Tibial nerve (tissue), 4 donors: ENCODE measurements around the gene PPP1R11. TPM values are rescaled to one million over a fixed set of nuclear protein-coding genes. Genes with fewer than 3 reads are reported as not detected.

Experiments
- DNase-seq, 2 donors: peaks; one replicate each; pipeline ENCODE4 v3.0.0-alpha.2; 2019; ENCODE audit warnings: low spot score in 2 of 2
- H3K27ac ChIP-seq, 4 donors: fragments of 200-600 bp; sonication (generic) in 3 of 4; one replicate each; pipeline ENCODE4 v1.5.1; 2017 to 2019; ENCODE audit warnings: mild to moderate bottlenecking in 1 of 4
- H3K27me3 ChIP-seq, 2 donors: fragments of 200-600 bp; sonication (generic) in 1 of 2; one replicate each; pipeline versions ENCODE4 v1.5.1 to v1.6.0; 2017 to 2019
- H3K36me3 ChIP-seq, 3 donors: fragments of 200-600 bp; sonication (generic); one replicate each; pipeline ENCODE4 v1.5.1; 2018 to 2019
- H3K4me1 ChIP-seq, 4 donors: fragments of 200-600 bp; sonication (generic) in 3 of 4; one replicate each; pipeline ENCODE4 v1.5.1; 2017 to 2019
- H3K4me3 ChIP-seq, 4 donors: fragments of 200-600 bp; sonication (generic) in 3 of 4; one replicate each; pipeline ENCODE4 v1.5.1; 2017 to 2019; ENCODE audit warnings: mild to moderate bottlenecking in 1 of 4, moderate library complexity in 1 of 4
- H3K9me3 ChIP-seq, 4 donors: fragments of 200-600 bp; sonication (generic) in 3 of 4; one replicate each; pipeline ENCODE4 v1.5.1; 2017 to 2019
- CTCF ChIP-seq, 5 experiments: fragments of 200-600 bp in 3 of 5; fragments of 450-650 bp in 2 of 5; sonication (generic) in 3 of 5; IDR thresholded peaks; one replicate each; pipeline ENCODE4 v1.5.1; 2016 to 2019; ENCODE audit warnings: antibody characterized with exemption in 5 of 5, mild to moderate bottlenecking in 3 of 5, moderate library complexity in 2 of 5
- EP300 ChIP-seq, 2 donors: sonication (generic); formaldehyde crosslinking; IDR thresholded peaks; one replicate each; pipeline ENCODE4 v1.6.1; 2017; ENCODE audit warnings: antibody characterized with exemption in 2 of 2, mild to moderate bottlenecking in 1 of 2
- POLR2A ChIP-seq, 2 donors: fragments of 450-650 bp; IDR thresholded peaks; one replicate each; pipeline ENCODE4 v1.6.1; 2017; ENCODE audit warnings: antibody characterized with exemption in 2 of 2, mild to moderate bottlenecking in 2 of 2, moderate library complexity in 2 of 2
- WGBS, 2 donors: methylation state at CpG; one replicate each; pipeline ENCODE4 v1.1.5; 2018; 5-methylcytosine and 5-hydroxymethylcytosine counted together
- total RNA-seq, 4 donors: library from RNA; depleted of rRNA; stranded (reverse); fragments of >200 nt; gene quantifications; one replicate each; pipeline ENCODE4 v1.1.0, GENCODE V29; 2016

Gene PPP1R11
- total RNA-seq, 4 donors from 2014 or later, result 28.2 to 39.8 (median 34.2) TPM

GRCh38 chr6:30103872-30104179 is 36.8 kb downstream of the PPP1R11 start:
- 37 to 48% methylated on average over 3 of the region's 3 CpGs for WGBS, 2 donors
- Histone ChIP-seq H3K36me3 (no peaks in the 10 kb centered on the region), H3K9me3 (no peaks in the 10 kb centered on the region), H3K4me3 (peak overlapping the region in 2 of 4 donors; percentile 27 to 44), H3K4me1 (peaks cover 0 to 37% (median 22%) of the 10 kb centered on the region in 4 donors), H3K27me3 (peaks cover 0 to 59% of the 10 kb centered on the region in 2 donors), H3K27ac (no peak overlapping the region)
- TF ChIP-seq EP300 (IDR thresholded peaks at IDR 0.05) (no peak), POLR2A (IDR thresholded peaks at IDR 0.05) (no peak), CTCF (IDR thresholded peaks at IDR 0.05) (no peak)
- no peak for DNase-seq

GRCh38 chr6:30104661-30105060 is 37.7 kb downstream of the PPP1R11 start:
- Histone ChIP-seq H3K9me3 (no peaks in the 10 kb centered on the region), H3K4me3 (no peak overlapping the region), H3K4me1 (peaks cover 0 to 37% (median 22%) of the 10 kb centered on the region in 4 donors), H3K27ac (no peak overlapping the region), H3K36me3 (no peaks in the 10 kb centered on the region), H3K27me3 (peaks cover 0 to 59% of the 10 kb centered on the region in 2 donors)
- DNase-seq, result no peak
- 70 to 73% methylated on average over 2 of the region's 2 CpGs for WGBS, 2 donors
- TF ChIP-seq POLR2A (IDR thresholded peaks at IDR 0.05), result no peak

GRCh38 chr6:30111266-30111856 is 44.4 kb downstream of the PPP1R11 start:
- no peak for TF ChIP-seq EP300 (IDR thresholded peaks at IDR 0.05)
- no peak for TF ChIP-seq POLR2A (IDR thresholded peaks at IDR 0.05)
- TF ChIP-seq CTCF (IDR thresholded peaks at IDR 0.05), result no peak
- Histone ChIP-seq H3K4me1 (no peaks in the 10 kb centered on the region), H3K9me3 (no peaks in the 10 kb centered on the region), H3K4me3 (no peak overlapping the region), H3K27me3 (peaks cover 0 to 86% of the 10 kb centered on the region in 2 donors), H3K27ac (no peak overlapping the region), H3K36me3 (no peaks in the 10 kb centered on the region)
- 42 to 55% methylated on average over 25 to 27 of the region's 27 CpGs for WGBS, 2 donors
- DNase-seq, result no peak

- Histone ChIP-seq H3K9me3 (no peaks in the 10 kb centered on the region), H3K27me3 (peaks cover 0 to 84% of the 10 kb centered on the region in 2 donors), H3K4me1 (no peaks in the 10 kb centered on the region), H3K4me3 (no peak overlapping the region), H3K27ac (no peak overlapping the region), H3K36me3 (no peaks in the 10 kb centered on the region)
- no peak for TF ChIP-seq POLR2A (IDR thresholded peaks at IDR 0.05)
- no peak for TF ChIP-seq CTCF (IDR thresholded peaks at IDR 0.05)
- TF ChIP-seq EP300 (IDR thresholded peaks at IDR 0.05), result no peak
- 75 to 76% methylated on average over 10 of the region's 10 CpGs for WGBS, 2 donors
- DNase-seq, result no peak
These were observed 45.5 kb downstream of the PPP1R11 start for GRCh38 chr6:30112402-30112994.

- TF ChIP-seq EP300 (IDR thresholded peaks at IDR 0.05) (no peak), POLR2A (IDR thresholded peaks at IDR 0.05) (no peak), CTCF (IDR thresholded peaks at IDR 0.05) (no peak)
- Histone ChIP-seq H3K4me1 (no peaks in the 10 kb centered on the region), H3K9me3 (no peaks in the 10 kb centered on the region), H3K4me3 (no peak within 1 kb of the TSS), H3K27ac (peak within 1 kb of the TSS in 1 of 4 donors; percentile 30), H3K36me3 (no peaks in the 10 kb centered on the region), H3K27me3 (peaks cover 0 to 78% of the 10 kb centered on the region in 2 donors)
- DNase-seq, result no peak
- 82 to 88% methylated on average over 3 of the region's 3 CpGs for WGBS, 2 donors
These were observed 46.2 kb downstream of the PPP1R11 start, which contains the start of gene TRIM31 for GRCh38 chr6:30113003-30113759. TRIM31 (minus strand) TSS chr6:30113090; CDS start chr6:30112805, 285 bp downstream.
